ENCODE data around the gene PCP4.

The PCP4 gene

DNA sequence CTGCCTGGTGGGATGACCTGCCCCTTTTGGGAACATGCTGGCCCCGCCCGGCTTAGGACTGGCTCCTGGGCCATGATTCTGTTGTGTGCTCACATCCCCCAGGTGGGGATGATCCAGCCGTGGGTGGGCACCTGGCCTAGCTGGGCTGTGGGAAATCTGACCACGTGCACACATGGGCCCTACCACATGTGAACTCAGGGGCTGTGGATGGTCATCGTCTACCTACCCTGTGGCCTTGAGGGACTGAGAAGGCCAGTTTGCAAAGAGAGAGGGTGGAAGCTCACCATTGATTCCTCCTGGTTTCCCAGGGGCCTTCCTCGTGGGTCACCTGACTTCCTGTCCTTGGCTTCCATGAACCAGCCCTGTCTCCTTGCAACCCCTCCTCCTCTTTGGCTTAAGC is 19.4 kb upstream of the PCP4 start:
- Histone ChIP-seq H3K9ac (ENCODE audit: low read depth, low read length) (no peak overlapping the region), H3K27ac (ENCODE audit: low read length) (no peak overlapping the region), H3K4me3 (ENCODE audit: low read length) (no peak overlapping the region), H3K36me3 (ENCODE audit: insufficient read depth, low read depth, low read length) (no peaks in the 10 kb centered on the region), H3K27me3 (ENCODE audit: insufficient read depth, low read length) (no peaks in the 10 kb centered on the region), H3K4me1 (ENCODE audit: insufficient read depth, low read length) (peaks cover 7% of the 10 kb centered on the region; the same call in 1 of the 2 replicates), H3K9me3 (ENCODE audit: insufficient read depth, low read depth, low read length) (no peaks in the 10 kb centered on the region)

GRCh38 chr21:39849014-39849655 is 18.1 kb upstream of the PCP4 start:
- Histone ChIP-seq H3K36me3 (ENCODE audit: insufficient read depth, low read depth, low read length) (no peaks in the 10 kb centered on the region), H3K4me3 (ENCODE audit: low read length) (no peak overlapping the region), H3K4me1 (ENCODE audit: insufficient read depth, low read length) (peaks cover 7% of the 10 kb centered on the region; the same call in 1 of the 2 replicates), H3K9me3 (ENCODE audit: insufficient read depth, low read depth, low read length) (no peaks in the 10 kb centered on the region), H3K27ac (ENCODE audit: low read length) (no peak overlapping the region), H3K27me3 (ENCODE audit: insufficient read depth, low read length) (no peaks in the 10 kb centered on the region), H3K9ac (ENCODE audit: low read depth, low read length) (no peak overlapping the region)

DNA sequence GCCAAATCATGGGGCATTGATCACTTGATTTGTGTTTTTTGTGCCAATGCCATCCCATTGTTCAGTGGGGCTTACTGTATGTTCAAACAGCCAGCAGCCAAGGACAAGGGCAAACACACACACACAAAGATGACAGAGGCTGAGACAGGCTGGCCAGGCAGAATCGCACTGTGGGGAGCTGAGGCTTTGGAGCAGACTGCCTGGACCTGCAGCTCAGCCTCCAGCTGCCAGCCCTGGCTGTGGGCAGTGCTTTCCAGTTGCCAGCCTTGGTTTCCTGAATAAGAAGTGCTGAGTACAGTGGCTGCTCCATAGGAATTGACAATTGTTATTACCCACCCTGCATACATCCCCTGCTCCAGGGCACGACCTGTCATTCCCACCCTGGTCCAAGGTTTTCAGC is 16.9 kb upstream of the PCP4 start:
- no peaks in the 10 kb centered on the region for H3K27me3 ChIP-seq (ENCODE audit: insufficient read depth, low read length)
- H3K9ac ChIP-seq (ENCODE audit: low read depth, low read length), result no peak overlapping the region
- peaks cover 7% of the 10 kb centered on the region; the same call in 1 of the 2 replicates for H3K4me1 ChIP-seq (ENCODE audit: insufficient read depth, low read length)
- H3K36me3 ChIP-seq (ENCODE audit: insufficient read depth, low read depth, low read length), result no peaks in the 10 kb centered on the region
- no peak overlapping the region for H3K4me3 ChIP-seq (ENCODE audit: low read length)
- no peaks in the 10 kb centered on the region for H3K9me3 ChIP-seq (ENCODE audit: insufficient read depth, low read depth, low read length)
- no peak overlapping the region for H3K27ac ChIP-seq (ENCODE audit: low read length)

- H3K27ac ChIP-seq (ENCODE audit: low read length), result no peak overlapping the region
- no peaks in the 10 kb centered on the region for H3K36me3 ChIP-seq (ENCODE audit: insufficient read depth, low read depth, low read length)
- no peaks in the 10 kb centered on the region for H3K27me3 ChIP-seq (ENCODE audit: insufficient read depth, low read length)
- H3K9me3 ChIP-seq (ENCODE audit: insufficient read depth, low read depth, low read length), result no peaks in the 10 kb centered on the region
- H3K9ac ChIP-seq (ENCODE audit: low read depth, low read length), result no peak overlapping the region
- no peak overlapping the region for H3K4me3 ChIP-seq (ENCODE audit: low read length)
- peaks cover 7% of the 10 kb centered on the region; the same call in 1 of the 2 replicates for H3K4me1 ChIP-seq (ENCODE audit: insufficient read depth, low read length)
Measured at GRCh38 chr21:39851002-39851618, 16.1 kb upstream of the PCP4 start.

- no peak overlapping the region for H3K9ac ChIP-seq (ENCODE audit: low read depth, low read length)
- H3K27me3 ChIP-seq (ENCODE audit: insufficient read depth, low read length), result no peaks in the 10 kb centered on the region
- no peak overlapping the region for H3K27ac ChIP-seq (ENCODE audit: low read length)
Measured at GRCh38 chr21:39852021-39852721, 15.1 kb upstream of the PCP4 start.

GRCh38 chr21:39852726-39853500 is 14.3 kb upstream of the PCP4 start:
- H3K9ac ChIP-seq (ENCODE audit: low read depth, low read length), result no peak overlapping the region

More at GRCh38 chr21:39852021-39852721, 15.1 kb upstream of the PCP4 start:
- Histone ChIP-seq H3K4me3 (ENCODE audit: low read length) (no peak overlapping the region), H3K9me3 (ENCODE audit: insufficient read depth, low read depth, low read length) (no peaks in the 10 kb centered on the region; the same call in 1 of the 2 replicates), H3K4me1 (ENCODE audit: insufficient read depth, low read length) (peaks cover 7% of the 10 kb centered on the region; the same call in 1 of the 2 replicates), H3K36me3 (ENCODE audit: insufficient read depth, low read depth, low read length) (no peaks in the 10 kb centered on the region)

DNA sequence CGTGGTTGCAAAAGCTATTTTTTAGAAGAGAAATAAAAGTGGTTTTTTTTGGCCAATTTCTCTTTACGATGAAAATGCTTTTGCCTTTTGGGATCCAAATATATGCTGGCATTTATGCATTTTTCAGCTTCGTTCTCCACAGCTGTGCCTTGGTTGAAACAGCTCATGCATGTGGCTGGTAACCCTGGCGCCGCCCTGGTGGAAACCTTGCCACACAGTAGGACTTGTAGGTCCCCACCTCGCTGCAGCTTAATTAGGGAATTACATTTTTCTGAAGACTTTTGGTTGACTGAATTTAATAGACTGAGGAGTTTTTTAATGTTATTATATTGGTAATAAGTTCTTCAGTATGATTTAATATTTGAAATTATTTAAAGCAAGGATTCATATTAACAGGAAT is 12.7 kb upstream of the PCP4 start:
- Histone ChIP-seq H3K27me3 (ENCODE audit: insufficient read depth, low read length) (no peaks in the 10 kb centered on the region), H3K27ac (ENCODE audit: low read length) (no peak overlapping the region), H3K4me1 (ENCODE audit: insufficient read depth, low read length) (peaks cover 7% of the 10 kb centered on the region; the same call in 1 of the 2 replicates), H3K36me3 (ENCODE audit: insufficient read depth, low read depth, low read length) (no peaks in the 10 kb centered on the region), H3K9ac (ENCODE audit: low read depth, low read length) (no peak overlapping the region), H3K4me3 (ENCODE audit: low read length) (no peak overlapping the region), H3K9me3 (ENCODE audit: insufficient read depth, low read depth, low read length) (no peaks in the 10 kb centered on the region; the same call in 1 of the 2 replicates)

More at GRCh38 chr21:39852726-39853500, 14.3 kb upstream of the PCP4 start:
- Histone ChIP-seq H3K4me1 (ENCODE audit: insufficient read depth, low read length) (peaks cover 7% of the 10 kb centered on the region; the same call in 1 of the 2 replicates), H3K4me3 (ENCODE audit: low read length) (no peak overlapping the region), H3K36me3 (ENCODE audit: insufficient read depth, low read depth, low read length) (no peaks in the 10 kb centered on the region), H3K27ac (ENCODE audit: low read length) (no peak overlapping the region), H3K9me3 (ENCODE audit: insufficient read depth, low read depth, low read length) (no peaks in the 10 kb centered on the region; the same call in 1 of the 2 replicates), H3K27me3 (ENCODE audit: insufficient read depth, low read length) (no peaks in the 10 kb centered on the region)

DNA sequence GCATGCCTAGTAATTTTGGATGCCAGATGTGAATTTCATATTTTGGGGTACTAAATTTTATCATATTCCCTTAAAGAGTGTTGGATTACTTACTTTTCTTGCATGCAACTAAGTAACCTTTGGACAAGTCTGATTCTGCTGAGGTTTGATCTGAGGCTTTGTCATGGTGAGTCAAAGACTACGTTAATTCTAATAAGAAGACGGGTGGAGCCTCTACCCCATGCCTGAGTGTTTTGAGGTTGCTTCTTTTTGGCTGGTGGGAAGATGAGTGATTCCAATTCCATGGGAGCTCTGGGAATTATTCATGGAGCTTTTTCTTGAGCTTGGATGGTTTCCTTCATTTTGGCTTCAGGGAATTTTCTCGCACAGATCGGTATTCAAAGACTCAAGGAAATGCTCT is 11.6 kb upstream of the PCP4 start:
- Histone ChIP-seq H3K9me3 (ENCODE audit: insufficient read depth, low read depth, low read length) (no peaks in the 10 kb centered on the region; the same call in 1 of the 2 replicates), H3K36me3 (ENCODE audit: insufficient read depth, low read depth, low read length) (no peaks in the 10 kb centered on the region), H3K27ac (ENCODE audit: low read length) (no peak overlapping the region), H3K9ac (ENCODE audit: low read depth, low read length) (no peak overlapping the region), H3K27me3 (ENCODE audit: insufficient read depth, low read length) (no peaks in the 10 kb centered on the region), H3K4me1 (ENCODE audit: insufficient read depth, low read length) (peaks cover 7% of the 10 kb centered on the region; the same call in 1 of the 2 replicates), H3K4me3 (ENCODE audit: low read length) (no peak overlapping the region)

- no peaks in the 10 kb centered on the region for H3K36me3 ChIP-seq (ENCODE audit: insufficient read depth, low read depth, low read length)
- H3K27ac ChIP-seq (ENCODE audit: low read length), result no peak overlapping the region
- no peaks in the 10 kb centered on the region for H3K27me3 ChIP-seq (ENCODE audit: insufficient read depth, low read length)
- no peaks in the 10 kb centered on the region; the same call in 1 of the 2 replicates for H3K9me3 ChIP-seq (ENCODE audit: insufficient read depth, low read depth, low read length)
- no peaks in the 10 kb centered on the region for H3K4me1 ChIP-seq (ENCODE audit: insufficient read depth, low read length)
- H3K9ac ChIP-seq (ENCODE audit: low read depth, low read length), result no peak overlapping the region
- H3K4me3 ChIP-seq (ENCODE audit: low read length), result no peak overlapping the region
Measured at GRCh38 chr21:39860600-39860999, 6.6 kb upstream of the PCP4 start.

GRCh38 chr21:39863111-39863510 is 4.1 kb upstream of the PCP4 start:
- Histone ChIP-seq H3K9me3 (ENCODE audit: insufficient read depth, low read depth, low read length) (no peaks in the 10 kb centered on the region; the same call in 1 of the 2 replicates), H3K36me3 (ENCODE audit: insufficient read depth, low read depth, low read length) (no peaks in the 10 kb centered on the region), H3K4me3 (ENCODE audit: low read length) (no peak overlapping the region), H3K27me3 (ENCODE audit: insufficient read depth, low read length) (peaks cover 6% of the 10 kb centered on the region; the same call in 1 of the 2 replicates), H3K27ac (ENCODE audit: low read length) (no peak overlapping the region), H3K4me1 (ENCODE audit: insufficient read depth, low read length) (peaks cover 7% of the 10 kb centered on the region; the same call in 1 of the 2 replicates), H3K9ac (ENCODE audit: low read depth, low read length) (no peak overlapping the region)

DNA sequence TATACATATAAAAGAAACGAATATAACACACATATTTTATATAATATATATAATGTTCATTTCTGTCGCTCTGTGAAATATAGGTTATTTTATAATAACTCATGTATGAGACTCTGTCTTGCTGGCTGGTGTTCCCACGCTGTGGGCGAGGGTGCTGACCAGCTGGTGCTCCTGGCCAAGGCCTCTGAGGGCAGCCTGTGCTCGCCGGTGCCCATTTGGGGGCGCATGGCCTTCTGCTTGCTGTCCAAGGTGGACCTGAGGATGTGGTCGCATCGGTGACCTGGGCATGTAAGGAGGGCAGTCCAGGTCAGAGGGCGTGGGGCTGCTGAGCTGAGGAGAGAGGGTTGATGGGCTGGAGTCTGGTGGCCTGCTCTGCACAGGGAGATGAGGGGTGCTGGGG is 1.1 kb upstream of the PCP4 start:
- Histone ChIP-seq H3K9me3 (ENCODE audit: insufficient read depth, low read depth, low read length) (no peaks in the 10 kb centered on the region), H3K36me3 (ENCODE audit: insufficient read depth, low read depth, low read length) (no peaks in the 10 kb centered on the region), H3K27me3 (ENCODE audit: insufficient read depth, low read length) (peaks cover 6% of the 10 kb centered on the region; the same call in 1 of the 2 replicates), H3K4me1 (ENCODE audit: insufficient read depth, low read length) (peaks cover 7% of the 10 kb centered on the region; the same call in 1 of the 2 replicates), H3K4me3 (ENCODE audit: low read length) (no peak overlapping the region), H3K27ac (ENCODE audit: low read length) (no peak overlapping the region), H3K9ac (ENCODE audit: low read depth, low read length) (no peak overlapping the region)
